Epithelial cell of proximal tubule (primary cell): Measurements from ENCODE around the gene USP40. TPM values are rescaled to one million over a fixed set of nuclear protein-coding genes. Genes with fewer than 3 reads are reported as not detected.

Experiments used
- DNase-seq: peaks from one replicate; pipeline ENCODE4 v3.0.0-alpha.2; 2011; ENCODE audit warnings: low read depth
- H3K4me3 ChIP-seq: 2 replicates; pipeline ENCODE4 v1.5.1; 2011; ENCODE audit warnings: low read depth, mild to moderate bottlenecking, low read length
- total RNA-seq: library from RNA; depleted of rRNA; stranded (reverse); fragments of >200 nt; gene quantifications from 2 replicates; pipeline ENCODE4 v1.2.3, GENCODE V29; 2015
- TF ChIP-seq, protein P1 (sequence below): conservative IDR thresholded peaks from 2 replicates; pipeline ENCODE4 v1.5.1; 2012; ENCODE audit warnings: low read depth, mild to moderate bottlenecking, low read length

USP40 gene
- total RNA-seq, 1 donor from 2014 or later = 33.6 TPM

DNA sequence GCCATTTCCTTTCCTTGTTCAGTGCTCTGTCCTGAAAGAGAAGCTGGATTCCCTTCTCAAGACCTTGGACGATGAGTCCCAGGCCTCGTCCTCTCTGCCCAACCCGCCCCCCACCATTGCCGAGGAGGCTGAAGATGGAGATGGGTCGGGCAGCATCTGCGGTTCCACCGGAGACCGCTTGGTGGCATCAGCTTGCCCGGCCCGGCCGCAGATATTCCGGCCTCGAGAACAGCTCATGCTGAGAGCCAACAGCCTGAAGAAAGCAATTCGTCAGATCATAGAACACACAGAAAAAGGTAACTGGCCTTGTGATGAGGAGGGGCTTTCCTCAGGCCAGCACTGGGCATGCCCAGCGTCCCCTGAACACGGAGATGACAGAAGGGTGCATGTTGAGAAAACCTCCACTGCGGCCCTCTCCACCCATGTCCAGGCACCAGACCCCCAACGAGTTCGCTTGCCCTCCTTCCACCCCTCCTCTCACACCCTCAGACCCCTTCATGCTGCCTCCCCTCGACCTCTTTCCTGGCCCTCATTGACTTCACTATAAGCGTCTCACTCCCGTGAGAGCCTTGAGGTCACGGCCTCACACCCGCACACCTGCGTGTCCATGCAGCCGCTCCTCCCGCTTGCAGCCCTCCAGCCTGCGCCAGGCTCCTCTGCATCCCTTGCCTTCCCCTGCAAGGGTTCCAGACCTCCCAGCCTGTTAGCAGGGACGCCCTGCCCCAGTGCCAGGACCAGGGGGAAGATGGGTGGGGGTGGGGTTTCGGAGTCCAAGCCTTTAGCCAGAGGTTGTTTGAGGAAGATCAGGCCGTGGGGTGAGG is 117.3 kb downstream of the USP40 start:
- TF ChIP-seq, protein P1, sequence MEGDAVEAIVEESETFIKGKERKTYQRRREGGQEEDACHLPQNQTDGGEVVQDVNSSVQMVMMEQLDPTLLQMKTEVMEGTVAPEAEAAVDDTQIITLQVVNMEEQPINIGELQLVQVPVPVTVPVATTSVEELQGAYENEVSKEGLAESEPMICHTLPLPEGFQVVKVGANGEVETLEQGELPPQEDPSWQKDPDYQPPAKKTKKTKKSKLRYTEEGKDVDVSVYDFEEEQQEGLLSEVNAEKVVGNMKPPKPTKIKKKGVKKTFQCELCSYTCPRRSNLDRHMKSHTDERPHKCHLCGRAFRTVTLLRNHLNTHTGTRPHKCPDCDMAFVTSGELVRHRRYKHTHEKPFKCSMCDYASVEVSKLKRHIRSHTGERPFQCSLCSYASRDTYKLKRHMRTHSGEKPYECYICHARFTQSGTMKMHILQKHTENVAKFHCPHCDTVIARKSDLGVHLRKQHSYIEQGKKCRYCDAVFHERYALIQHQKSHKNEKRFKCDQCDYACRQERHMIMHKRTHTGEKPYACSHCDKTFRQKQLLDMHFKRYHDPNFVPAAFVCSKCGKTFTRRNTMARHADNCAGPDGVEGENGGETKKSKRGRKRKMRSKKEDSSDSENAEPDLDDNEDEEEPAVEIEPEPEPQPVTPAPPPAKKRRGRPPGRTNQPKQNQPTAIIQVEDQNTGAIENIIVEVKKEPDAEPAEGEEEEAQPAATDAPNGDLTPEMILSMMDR = peak; percentile 75
- DNase-seq = no peak
- H3K4me3 ChIP-seq = peak overlapping the region; percentile 2

DNA sequence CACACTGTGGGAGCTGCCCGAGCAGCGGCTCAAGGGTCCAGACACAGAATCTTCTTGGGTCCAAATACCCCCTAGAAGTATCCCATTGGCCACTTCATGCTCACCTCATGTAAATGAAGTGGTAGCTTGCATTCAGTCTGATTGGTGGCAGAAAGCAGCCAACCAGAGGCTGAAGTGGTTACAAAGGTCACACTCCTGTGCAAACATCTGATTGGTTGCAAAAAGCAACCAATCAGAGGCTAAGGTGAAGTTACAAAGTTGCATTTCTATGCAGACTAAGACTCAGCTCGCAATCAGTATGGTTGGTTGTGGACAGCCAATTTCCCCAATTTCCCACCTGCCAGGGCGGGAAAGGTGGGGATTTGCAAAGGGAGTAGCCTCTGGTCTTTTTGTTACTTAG is 118.0 kb downstream of the USP40 start:
- peak overlapping the region; percentile 8 for H3K4me3 ChIP-seq
- no peak for DNase-seq
- TF ChIP-seq, protein P1 = no peak

DNA sequence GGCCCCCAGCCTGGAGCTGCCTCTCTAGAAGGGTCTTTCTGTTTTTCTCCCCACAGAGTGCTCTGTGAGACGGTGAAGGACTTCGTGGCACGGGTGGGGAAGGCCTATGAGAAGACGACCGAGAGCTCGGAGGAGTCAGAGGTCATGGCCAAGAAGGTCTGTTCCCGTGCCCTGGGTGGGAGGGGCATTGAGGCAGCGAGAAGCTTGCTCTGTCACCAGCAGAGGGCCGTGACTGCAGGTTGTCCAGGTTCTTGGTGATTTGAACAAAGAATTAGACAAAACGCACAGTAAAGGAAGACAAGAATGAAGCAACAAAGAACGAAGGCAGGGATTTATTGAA is 118.4 kb downstream of the USP40 start:
- no peak for DNase-seq
- TF ChIP-seq, protein P1 = peak; percentile 58
- H3K4me3 ChIP-seq = peak overlapping the region; percentile 8

DNA sequence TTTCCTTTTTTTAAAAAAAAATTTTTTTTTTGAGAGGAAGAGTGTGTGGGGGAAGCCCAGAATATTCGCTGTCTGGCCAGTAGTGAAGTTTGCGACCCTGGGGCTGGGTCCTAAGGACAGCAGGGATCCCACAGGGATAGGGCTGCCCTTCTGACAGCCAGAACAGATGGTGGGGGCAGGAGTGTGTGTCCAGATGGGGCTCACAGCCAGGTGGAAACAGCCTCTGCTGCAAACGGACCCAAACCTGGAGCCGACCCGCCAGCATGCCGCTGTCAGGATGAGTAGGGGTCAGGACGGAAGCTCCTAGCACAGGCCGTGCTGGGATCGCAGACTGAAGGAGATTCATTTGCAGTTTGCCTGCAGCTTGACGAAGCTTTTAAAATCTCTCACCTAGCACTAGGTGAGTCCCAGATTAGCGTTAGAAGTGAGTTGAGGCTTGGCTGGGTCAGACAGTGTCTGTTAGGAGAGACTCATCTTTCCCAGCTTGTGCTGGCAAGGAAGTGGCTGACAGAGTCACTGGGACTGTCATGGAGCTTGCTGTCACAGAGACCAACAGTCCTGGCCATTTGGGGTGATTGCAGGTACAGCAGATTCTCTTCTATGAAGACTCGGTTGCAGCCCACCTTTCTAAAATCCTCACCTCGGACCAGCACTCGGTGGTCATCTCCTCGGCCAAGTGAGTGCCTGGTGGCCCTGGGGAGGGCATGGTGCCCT is 118.9 kb downstream of the USP40 start:
- DNase-seq = no peak
- TF ChIP-seq, protein P1 = no peak
- H3K4me3 ChIP-seq = no peak overlapping the region

DNA sequence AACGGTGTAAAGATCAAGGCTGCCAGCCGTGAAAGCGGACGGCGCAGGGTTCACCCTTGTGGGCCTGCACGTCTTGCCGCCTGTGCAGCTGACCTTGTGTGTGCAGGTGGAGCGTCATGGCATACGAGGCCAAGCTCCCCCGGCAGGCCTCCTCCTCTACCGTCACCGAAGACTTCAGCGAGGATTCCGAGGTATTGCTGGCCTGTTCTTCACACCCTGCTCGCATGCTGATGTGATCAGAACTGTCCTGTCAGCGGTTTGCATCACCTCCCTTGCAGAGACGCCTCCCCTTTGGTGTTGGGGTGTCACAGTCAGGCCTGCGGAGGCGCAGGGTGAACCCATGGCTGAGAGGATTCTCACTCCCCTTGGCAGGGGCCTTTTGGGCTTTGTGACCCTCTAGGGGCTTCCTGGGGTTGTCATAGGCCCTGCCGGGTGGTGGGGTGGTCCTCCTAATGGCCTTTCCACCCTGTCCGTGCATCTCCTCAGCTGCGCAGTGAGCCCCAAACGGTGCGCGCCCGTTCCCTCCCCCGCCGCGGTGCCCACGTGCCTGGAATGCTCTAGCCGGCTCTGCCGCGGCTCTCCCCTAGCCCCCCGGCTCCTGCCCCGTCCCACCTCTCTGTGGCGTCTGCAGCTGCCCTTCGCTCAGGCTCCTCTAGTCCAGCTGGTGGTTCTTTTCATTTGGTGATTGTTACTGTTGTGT is 119.8 kb downstream of the USP40 start:
- TF ChIP-seq, protein P1 = no peak
- no peak overlapping the region for H3K4me3 ChIP-seq
- no peak for DNase-seq

DNA sequence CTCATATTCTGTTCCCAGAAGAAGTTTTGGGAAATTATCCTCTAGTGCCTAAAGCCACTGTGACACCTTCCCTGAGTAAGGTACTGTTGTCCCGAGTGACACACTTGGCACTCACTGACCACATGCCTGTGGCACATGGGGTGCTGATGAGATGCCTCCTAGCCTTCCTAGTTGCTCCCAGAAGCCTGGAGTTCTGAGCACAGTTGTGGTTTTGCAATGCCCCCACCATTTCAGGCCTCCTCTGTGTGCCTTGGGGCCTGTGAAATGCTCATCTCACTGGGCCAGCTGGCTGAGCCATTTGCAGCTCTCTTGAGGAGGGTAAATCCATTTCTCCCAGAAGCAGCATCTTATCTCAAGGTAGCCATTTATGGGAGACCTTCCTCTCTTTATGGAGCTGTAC is 120.5 kb downstream of the USP40 start:
- no peak overlapping the region for H3K4me3 ChIP-seq
- DNase-seq = no peak
- TF ChIP-seq, protein P1 = no peak
